HCT116 (cell line): ENCODE measurements around the gene NKAIN4.

Source experiments
- CBX3 ChIP-seq: IDR thresholded peaks from 2 replicates; pipeline ENCODE4 v1.6.1; 2012; ENCODE audit warnings: low read depth
- ELF1 ChIP-seq: IDR thresholded peaks from 2 replicates; pipeline ENCODE4 v1.6.1; 2012; ENCODE audit warnings: low read depth, borderline replicate concordance
- EZH2 ChIP-seq: fragments of 200-600 bp; sonication (generic); IDR thresholded peaks from 2 replicates; pipeline ENCODE4 v1.6.1; 2017; ENCODE audit warnings: antibody characterized with exemption, mixed run types
- EZH2phosphoT487 ChIP-seq: fragments of 200-600 bp; IDR thresholded peaks from 2 replicates; pipeline ENCODE4 v1.6.1; 2018; ENCODE audit warnings: antibody characterized with exemption, borderline replicate concordance
- POLR2A ChIP-seq: IDR thresholded peaks from 2 replicates; pipeline ENCODE4 v1.7.0; 2011; ENCODE audit warnings: borderline replicate concordance; ENCODE audit not compliant: insufficient read depth, insufficient read length; ENCODE audit errors: extremely low read depth
- POLR2AphosphoS5 ChIP-seq: IDR thresholded peaks from 2 replicates; pipeline ENCODE4 v1.6.1; 2011; ENCODE audit warnings: mild to moderate bottlenecking, low read depth, low read length, moderate library complexity
- RAD21 ChIP-seq: IDR thresholded peaks from 2 replicates; pipeline ENCODE4 v1.6.1; 2012; ENCODE audit warnings: low read depth, mild to moderate bottlenecking
- TF ChIP-seq, protein P1 (sequence below), 3 experiments: fragments of 200-600 bp in 1 of 3; sonication (generic) in 1 of 3; IDR thresholded peaks in 2 of 3; conservative IDR thresholded peaks in 1 of 3; 2 replicates each; pipeline ENCODE4 v1.5.1; 2012 to 2017; ENCODE audit warnings: low read depth in 2 of 3, low read length in 2 of 3, antibody characterized with exemption in 1 of 3, borderline replicate concordance in 1 of 3, control low read depth in 1 of 3, mild to moderate bottlenecking in 1 of 3, mixed read lengths in 1 of 3, mixed run types in 1 of 3, moderate library complexity in 1 of 3; ENCODE audit not compliant: insufficient read depth in 1 of 3
- TF ChIP-seq, protein P2 (sequence below): IDR thresholded peaks from 2 replicates; pipeline ENCODE4 v1.6.1; 2012

DNA sequence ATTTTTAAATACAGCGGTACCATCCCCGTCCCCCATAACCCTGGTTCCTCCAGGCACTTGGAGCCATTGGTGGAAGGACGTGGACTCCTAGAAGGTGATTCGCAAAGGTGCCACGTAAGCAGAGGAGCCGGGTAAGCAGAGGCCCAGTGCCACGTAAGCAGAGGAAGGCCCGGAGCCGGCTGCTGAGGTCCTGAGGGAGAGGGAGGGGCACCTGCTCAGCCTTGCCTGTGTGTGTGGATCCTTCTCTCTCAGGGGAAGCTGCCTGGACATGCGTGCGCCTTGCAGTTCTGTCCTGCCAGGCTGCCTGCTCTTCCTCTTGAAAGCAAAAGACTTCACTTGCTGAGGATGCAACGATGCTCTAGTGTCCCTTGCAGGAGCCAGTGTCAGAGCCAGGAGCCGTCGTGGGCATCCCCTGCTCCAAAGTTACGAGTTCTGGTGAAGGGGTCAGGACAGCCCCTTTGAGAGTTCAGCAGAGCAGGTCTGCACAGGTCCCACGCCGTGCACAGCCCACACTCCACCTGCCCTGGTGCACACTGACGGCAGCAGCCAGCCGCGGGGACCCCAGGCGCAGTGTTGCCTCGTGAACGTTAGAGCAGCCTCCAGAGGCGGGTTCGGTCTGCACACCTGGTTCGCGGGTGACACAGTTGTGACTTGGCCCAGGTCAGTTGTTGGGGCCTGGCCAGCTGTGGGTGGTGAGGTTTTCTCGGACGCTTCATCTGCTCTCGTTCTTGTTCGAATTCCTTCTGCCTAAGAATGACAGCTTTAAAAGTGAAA is 1.9 kb upstream of the NKAIN4 start:
- TF ChIP-seq RAD21 (no peak), EZH2 (no peak), CBX3 (no peak), EZH2phosphoT487 (no peak), ELF1 (no peak), POLR2A (no peak), POLR2AphosphoS5 (no peak)
- TF ChIP-seq, protein P1, sequence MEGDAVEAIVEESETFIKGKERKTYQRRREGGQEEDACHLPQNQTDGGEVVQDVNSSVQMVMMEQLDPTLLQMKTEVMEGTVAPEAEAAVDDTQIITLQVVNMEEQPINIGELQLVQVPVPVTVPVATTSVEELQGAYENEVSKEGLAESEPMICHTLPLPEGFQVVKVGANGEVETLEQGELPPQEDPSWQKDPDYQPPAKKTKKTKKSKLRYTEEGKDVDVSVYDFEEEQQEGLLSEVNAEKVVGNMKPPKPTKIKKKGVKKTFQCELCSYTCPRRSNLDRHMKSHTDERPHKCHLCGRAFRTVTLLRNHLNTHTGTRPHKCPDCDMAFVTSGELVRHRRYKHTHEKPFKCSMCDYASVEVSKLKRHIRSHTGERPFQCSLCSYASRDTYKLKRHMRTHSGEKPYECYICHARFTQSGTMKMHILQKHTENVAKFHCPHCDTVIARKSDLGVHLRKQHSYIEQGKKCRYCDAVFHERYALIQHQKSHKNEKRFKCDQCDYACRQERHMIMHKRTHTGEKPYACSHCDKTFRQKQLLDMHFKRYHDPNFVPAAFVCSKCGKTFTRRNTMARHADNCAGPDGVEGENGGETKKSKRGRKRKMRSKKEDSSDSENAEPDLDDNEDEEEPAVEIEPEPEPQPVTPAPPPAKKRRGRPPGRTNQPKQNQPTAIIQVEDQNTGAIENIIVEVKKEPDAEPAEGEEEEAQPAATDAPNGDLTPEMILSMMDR (IDR thresholded peaks at IDR 0.05 in 2 of 3, conservative IDR thresholded peaks at IDR 0.05 in 1 of 3; ENCODE audit: borderline replicate concordance in 1 of 3, insufficient read depth in 1 of 3, low read depth in 2 of 3, low read length in 2 of 3): no peak
- TF ChIP-seq, protein P2, sequence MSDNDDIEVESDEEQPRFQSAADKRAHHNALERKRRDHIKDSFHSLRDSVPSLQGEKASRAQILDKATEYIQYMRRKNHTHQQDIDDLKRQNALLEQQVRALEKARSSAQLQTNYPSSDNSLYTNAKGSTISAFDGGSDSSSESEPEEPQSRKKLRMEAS: no peak
